Skin epidermis (tissue), 12 donors: ENCODE measurements around the gene SERHL2.
"Not testable (repeated sequence)": the region's sequence is repeated elsewhere in the genome, so short reads cannot be mapped to it uniquely, and the experiment has no call there.

Source experiments
- H3K27ac ChIP-seq, 21 experiments: fragments of 200-600 bp; sonication (generic) in 11 of 21; one replicate each; pipeline ENCODE4 v1.5.0; 2020; ENCODE audit warnings: mild to moderate bottlenecking in 3 of 21, inconsistent platforms in 2 of 21, moderate library complexity in 2 of 21
- H3K4me3 ChIP-seq, 7 experiments: fragments of 200-600 bp; sonication (generic) in 2 of 7; one replicate each; pipeline ENCODE4 v1.5.0; 2020; ENCODE audit warnings: inconsistent platforms in 2 of 7, mild to moderate bottlenecking in 2 of 7, moderate library complexity in 1 of 7

SERHL2 gene

DNA sequence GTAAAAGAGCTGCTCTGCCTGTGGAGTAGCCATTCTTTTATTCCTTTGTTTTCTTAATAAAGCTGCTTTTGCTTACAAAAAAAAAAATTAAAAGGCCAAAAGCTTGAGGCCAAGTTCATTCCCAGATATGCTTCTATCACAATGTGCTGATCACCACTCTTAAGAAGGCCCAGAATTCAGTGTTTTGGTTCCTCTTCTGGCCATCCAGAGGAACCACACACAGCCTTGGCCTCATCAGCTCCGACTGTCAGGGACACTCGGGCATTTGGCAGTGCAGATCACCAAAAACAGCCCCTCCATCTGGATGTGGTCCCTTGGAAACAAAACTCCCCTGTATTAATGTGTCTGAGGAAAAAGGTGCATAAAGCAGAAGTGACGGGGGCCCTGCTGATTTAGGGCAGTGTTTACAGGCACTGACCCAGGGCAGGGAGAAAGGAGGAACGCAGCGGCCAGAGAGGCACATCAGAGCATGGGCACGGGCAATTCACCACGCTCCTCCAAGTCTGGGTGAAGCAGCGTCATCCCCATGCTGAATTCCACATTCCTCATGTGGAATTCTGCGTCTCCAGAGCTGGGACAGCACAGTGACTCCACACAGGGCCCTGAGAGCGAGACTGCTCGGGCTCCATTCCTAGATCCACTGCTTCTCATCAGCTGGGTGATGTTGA is 43.2 kb downstream of the SERHL2 start:
- H3K27ac ChIP-seq, result peak overlapping the region in 2 of 21 experiments; percentile 25 to 28
- no peak overlapping the region for H3K4me3 ChIP-seq

GRCh38 chr22:42601879-42602465 is 48.2 kb downstream of the SERHL2 start:
- Histone ChIP-seq H3K4me3 (no peak overlapping the region), H3K27ac (peak overlapping the region in 1 of 21 experiments; percentile 22)

- H3K4me3 ChIP-seq, result no peak overlapping the region
Measured at GRCh38 chr22:42602470-42602869, 48.7 kb downstream of the SERHL2 start.

GRCh38 chr22:42603427-42603826 is 49.7 kb downstream of the SERHL2 start:
- peak overlapping the region in 1 of 21 experiments; percentile 22 for H3K27ac ChIP-seq
- no peak overlapping the region for H3K4me3 ChIP-seq

More at GRCh38 chr22:42602470-42602869, 48.7 kb downstream of the SERHL2 start:
- peak overlapping the region in 1 of 21 experiments; percentile 22 for H3K27ac ChIP-seq

- no peak overlapping the region for H3K4me3 ChIP-seq
- H3K27ac ChIP-seq, result peak overlapping the region in 1 of 21 experiments; percentile 14
Measured at GRCh38 chr22:42604403-42604802, 50.6 kb downstream of the SERHL2 start.

GRCh38 chr22:42607641-42608040 is 53.9 kb downstream of the SERHL2 start:
- not testable (repeated sequence) for H3K4me3 ChIP-seq
- peak overlapping the region in 4 of 21 experiments; percentile 27 to 79 (median 54) for H3K27ac ChIP-seq

GRCh38 chr22:42608136-42608822 is 54.5 kb downstream of the SERHL2 start:
- peak overlapping the region in 13 of 21 experiments; percentile 21 to 79 (median 55) for H3K27ac ChIP-seq
- H3K4me3 ChIP-seq, result no peak overlapping the region

DNA sequence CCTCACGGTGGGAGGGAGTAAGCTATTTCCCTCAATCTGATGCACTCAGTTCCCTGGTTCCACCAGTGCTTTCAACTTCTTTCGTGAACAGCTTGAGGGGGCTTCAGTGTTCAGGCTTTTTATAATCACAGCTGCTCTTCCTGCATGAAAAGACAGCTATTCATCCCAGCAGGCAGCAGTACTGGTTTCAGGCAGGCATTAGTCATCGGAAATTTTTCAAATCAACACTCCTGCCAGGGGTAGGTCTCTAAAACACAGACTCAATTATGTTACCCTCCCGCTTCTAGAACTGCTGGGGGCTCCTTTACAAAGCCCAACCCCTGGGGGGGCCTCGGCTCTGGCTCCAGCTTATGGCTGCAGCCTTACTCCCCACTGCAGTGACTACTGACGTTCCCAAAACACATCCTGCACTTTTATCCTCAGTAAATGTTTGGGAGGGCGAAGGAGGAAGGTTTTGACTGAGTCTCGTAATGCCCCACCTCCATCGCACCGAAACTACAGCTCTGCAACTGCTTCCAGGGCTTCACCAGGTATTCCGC is 55.1 kb downstream of the SERHL2 start:
- peak overlapping the region in 17 of 21 experiments; percentile 20 to 79 (median 55) for H3K27ac ChIP-seq
- H3K4me3 ChIP-seq, result no peak overlapping the region

DNA sequence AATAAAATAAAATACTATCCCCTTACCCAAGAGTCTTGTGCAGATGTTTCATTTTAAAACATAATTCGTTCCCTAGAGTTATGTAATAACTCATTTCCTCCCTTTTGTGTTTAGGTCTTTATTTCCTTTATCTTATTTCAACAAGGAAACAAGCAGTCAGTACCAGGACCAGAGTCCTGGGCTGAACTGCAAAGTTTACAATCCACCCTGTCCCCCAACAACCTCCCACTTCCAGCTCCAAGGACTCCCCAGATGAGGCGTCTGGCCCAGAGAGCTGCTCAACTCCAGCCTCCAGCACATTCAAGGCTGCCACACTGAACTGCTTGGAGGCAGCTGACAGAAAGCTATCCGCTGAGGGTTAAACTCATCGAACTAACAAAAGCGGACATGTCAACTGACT is 56.4 kb downstream of the SERHL2 start:
- peak overlapping the region in 13 of 21 experiments; percentile 6 to 79 (median 36) for H3K27ac ChIP-seq
- no peak overlapping the region for H3K4me3 ChIP-seq

GRCh38 chr22:42611051-42611450 is 57.3 kb downstream of the SERHL2 start:
- Histone ChIP-seq H3K27ac (peak overlapping the region in 2 of 21 experiments; percentile 6 to 12), H3K4me3 (no peak overlapping the region)

- Histone ChIP-seq H3K4me3 (no peak overlapping the region), H3K27ac (peak overlapping the region in 5 of 21 experiments; percentile 26 to 98 (median 96))
Measured at GRCh38 chr22:42612336-42612735, 58.6 kb downstream of the SERHL2 start.

- H3K27ac ChIP-seq, result peak overlapping the region; percentile 89 to 99 (median 97)
- H3K4me3 ChIP-seq, result peak overlapping the region; percentile 62 to 82 (median 78)
Measured at GRCh38 chr22:42613872-42614301, 60.1 kb downstream of the SERHL2 start.

DNA sequence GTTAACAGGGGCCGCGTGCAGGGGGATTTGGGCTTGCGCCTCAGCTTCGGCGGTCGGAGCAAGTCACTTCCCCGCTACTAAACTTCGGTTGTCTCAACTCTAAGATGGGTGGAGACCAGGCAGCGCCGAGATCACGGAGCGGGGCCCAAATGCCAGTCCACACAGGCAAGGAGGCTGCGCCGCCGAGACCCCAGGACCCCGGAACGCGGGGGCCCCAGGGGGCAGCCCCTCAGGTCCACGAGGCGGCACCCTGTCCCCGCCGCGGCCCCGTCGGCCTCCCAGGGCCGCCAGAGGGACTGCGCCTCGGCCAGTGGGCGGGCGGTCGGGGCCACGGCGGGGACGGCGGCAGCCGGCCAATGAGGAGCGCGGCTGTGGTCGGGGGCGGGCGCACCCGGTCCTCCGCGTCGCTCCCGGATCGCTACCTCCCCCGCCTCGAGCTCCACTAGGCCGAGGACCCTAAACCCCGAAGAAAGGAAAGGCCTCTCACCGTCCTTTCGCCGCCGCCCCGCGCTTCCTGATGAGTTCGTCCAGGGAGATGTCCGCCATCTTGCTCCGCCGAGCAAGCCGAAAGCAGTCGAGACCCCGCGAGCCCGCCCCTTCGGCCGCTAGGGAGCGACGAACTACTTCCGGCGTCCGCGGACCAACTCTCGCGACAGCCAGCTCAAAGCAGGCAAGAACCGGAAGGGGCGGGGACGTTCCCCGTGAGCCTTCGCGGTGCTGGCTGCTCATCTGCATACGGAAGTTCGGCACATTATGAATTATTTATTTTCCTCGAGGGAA is 60.7 kb downstream of the SERHL2 start, which contains the start of gene POLDIP3:
Gene POLDIP3, minus strand, starts transcription at position 572 of the 780 bp plus-strand sequence. Its CDS starts 26 bp downstream, at position 546.
- H3K4me3 ChIP-seq, result peak within 1 kb of the TSS; percentile 62 to 82 (median 78)
- H3K27ac ChIP-seq, result peak within 1 kb of the TSS; percentile 89 to 99 (median 97)

GRCh38 chr22:42615092-42615859 is 61.5 kb downstream of the SERHL2 start:
- Histone ChIP-seq H3K27ac (peak overlapping the region in 20 of 21 experiments; percentile 90 to 99 (median 98)), H3K4me3 (peak overlapping the region in 6 of 7 experiments; percentile 63 to 82 (median 79))

DNA sequence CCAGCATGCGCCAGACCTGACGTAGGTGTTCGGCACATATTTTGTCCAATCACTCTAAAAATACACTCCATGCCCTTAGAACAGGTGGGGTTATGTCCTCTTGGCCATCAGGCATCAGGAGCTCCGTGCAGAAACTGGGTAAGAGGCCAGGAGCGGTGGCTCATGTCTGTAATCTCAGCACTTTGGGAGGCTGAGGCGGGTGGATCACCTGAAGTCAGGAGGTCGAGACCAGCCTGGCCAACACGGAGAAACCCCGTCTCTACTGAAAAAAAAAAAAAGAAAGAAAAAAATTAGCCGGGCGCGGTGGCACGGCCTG is 62.1 kb downstream of the SERHL2 start:
- peak overlapping the region in 20 of 21 experiments; percentile 90 to 99 (median 98) for H3K27ac ChIP-seq
- peak overlapping the region in 5 of 7 experiments; percentile 63 to 82 (median 80) for H3K4me3 ChIP-seq

- Histone ChIP-seq H3K4me3 (no peak overlapping the region), H3K27ac (peak overlapping the region in 8 of 21 experiments; percentile 2 to 95 (median 55))
Measured at GRCh38 chr22:42617155-42617983, 63.6 kb downstream of the SERHL2 start.

DNA sequence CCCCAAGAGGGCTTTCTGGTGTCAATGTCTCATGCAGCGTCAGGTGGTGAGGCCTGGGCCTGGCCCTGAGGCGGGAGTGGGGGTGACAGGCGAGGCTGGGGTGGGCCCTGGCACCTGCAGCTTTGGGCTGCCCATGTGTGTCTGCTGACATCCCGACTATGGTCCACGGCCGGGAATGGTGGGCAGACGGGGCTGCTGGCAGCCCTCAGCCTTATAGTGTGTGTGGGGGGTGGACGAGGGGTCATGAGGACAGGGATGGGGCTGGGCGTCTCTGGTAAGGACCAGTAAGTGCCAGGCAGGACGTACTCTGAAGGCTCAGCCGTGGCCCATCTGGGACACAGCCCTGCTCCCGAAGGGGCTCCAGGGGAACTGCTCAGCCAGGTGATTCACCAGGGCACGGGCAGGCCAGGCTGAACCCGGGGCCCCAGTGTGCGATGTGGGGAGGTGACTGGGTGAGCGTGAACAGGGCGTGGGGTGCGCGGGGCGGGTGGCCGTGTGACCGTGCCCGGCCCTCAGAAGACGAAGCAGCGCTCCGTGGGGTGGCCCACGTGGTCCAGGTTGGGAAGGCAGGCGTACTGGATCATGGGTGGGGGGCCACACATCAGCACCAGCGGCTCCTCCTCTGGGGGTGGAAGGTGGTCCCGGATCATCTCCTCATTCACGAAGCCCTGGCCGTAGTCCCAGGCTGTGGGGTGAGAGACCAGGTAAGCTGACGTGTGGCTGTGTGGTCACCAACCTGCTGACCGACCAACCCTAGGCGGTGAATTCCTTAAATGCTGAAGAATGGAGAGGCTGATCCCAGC is 65.7 kb downstream of the SERHL2 start:
- Histone ChIP-seq H3K27ac (peak overlapping the region in 3 of 21 experiments; percentile 23 to 57 (median 24)), H3K4me3 (no peak overlapping the region)
